ENCODE data around the gene SAYSD1. TPM values are rescaled to one million over a fixed set of nuclear protein-coding genes. Genes with fewer than 3 reads are reported as not detected.
A peak's percentile ranks its signal among the peaks of the same experiment; 100 is the strongest.

SAYSD1 gene
- total and polyA plus RNA-seq, 11 donors = 6.5 to 14.6 (median 9.6) TPM

- peaks cover 0 to 11% (median 0%) of the 10 kb centered on the region in 9 donors for H3K27me3 ChIP-seq
- H3K4me3 ChIP-seq = no peak overlapping the region
- ATAC-seq (no peak), DNase-seq (no peak)
- 65 to 73% (median 70%) methylated on average over 5 of the region's 5 CpGs for WGBS, 4 donors
- intact Hi-C loops (cut with DNase I) = loop anchor here in 6 of 10 donors (5.0 to 10.0 kb wide), 4 partner anchors 110 to 220 kb away; no protein-coding TSS in a partner anchor
- no peaks in the 10 kb centered on the region for H3K36me3 ChIP-seq
- peak overlapping the region in 1 of 12 donors; percentile 30 for H3K27ac ChIP-seq
- no peak for TF ChIP-seq POLR2A (IDR thresholded peaks at IDR 0.05)
- no peaks in the 10 kb centered on the region for H3K9me3 ChIP-seq
- H3K4me1 ChIP-seq = peaks cover 0 to 23% (median 10%) of the 10 kb centered on the region in 12 donors
Measured at GRCh38 chr6:39085129-39085797, 29.7 kb downstream of the SAYSD1 start.

- no peak overlapping the region for H3K4me3 ChIP-seq
- no peaks in the 10 kb centered on the region for H3K9me3 ChIP-seq
- no peaks in the 10 kb centered on the region for H3K36me3 ChIP-seq
- H3K27ac ChIP-seq = peak overlapping the region in 1 of 12 donors; percentile 44
- intact Hi-C loops (cut with DNase I) = loop anchor here in 2 of 10 donors (10.0 kb wide), 2 partner anchors 110 to 220 kb away; no protein-coding TSS in a partner anchor
- WGBS, 4 donors = 50 to 71% (median 57%) methylated on average over 5 to 7 of the region's 7 CpGs
- TF ChIP-seq CTCF (IDR thresholded peaks at IDR 0.05) = no peak
- no peak for TF ChIP-seq POLR2A (IDR thresholded peaks at IDR 0.05)
- peaks cover 0 to 11% (median 0%) of the 10 kb centered on the region in 9 donors for H3K27me3 ChIP-seq
- DNase-seq = peak in 2 of 5 donors; percentile 47 to 77
- H3K4me1 ChIP-seq = peaks cover 0 to 20% (median 10%) of the 10 kb centered on the region in 12 donors
- peak in 3 of 4 donors; percentile 38 to 85 (median 39) for ATAC-seq
Measured at GRCh38 chr6:39084506-39084905, 30.5 kb downstream of the SAYSD1 start.

- ATAC-seq = no peak
- Histone ChIP-seq H3K36me3 (no peaks in the 10 kb centered on the region), H3K27me3 (peaks cover 0 to 11% (median 0%) of the 10 kb centered on the region in 9 donors), H3K27ac (no peak overlapping the region), H3K4me1 (peaks cover 0 to 9% (median 0%) of the 10 kb centered on the region in 12 donors), H3K4me3 (no peak overlapping the region), H3K9me3 (no peaks in the 10 kb centered on the region)
- WGBS, 4 donors = 65 to 95% (median 74%) methylated on average over 2 of the region's 2 CpGs
- TF ChIP-seq POLR2A (IDR thresholded peaks at IDR 0.05) (no peak), CTCF (IDR thresholded peaks at IDR 0.05) (no peak)
- intact Hi-C loops (cut with DNase I) = loop anchor here in 2 of 10 donors (10.0 kb wide), 2 partner anchors 108 to 222 kb away; no protein-coding TSS in a partner anchor
- DNase-seq = no peak
Measured at GRCh38 chr6:39083231-39083634, 31.8 kb downstream of the SAYSD1 start.

- no peaks in the 10 kb centered on the region for H3K9me3 ChIP-seq
- 72 to 81% (median 79%) methylated on average over 8 of the region's 8 CpGs for WGBS, 4 donors
- intact Hi-C loops (cut with DNase I) = loop anchor here in 2 of 10 donors (10.0 kb wide), 2 partner anchors 108 to 222 kb away; no protein-coding TSS in a partner anchor
- no peaks in the 10 kb centered on the region for H3K36me3 ChIP-seq
- H3K4me1 ChIP-seq = peaks cover 0 to 7% (median 0%) of the 10 kb centered on the region in 12 donors
- TF ChIP-seq POLR2A (IDR thresholded peaks at IDR 0.05) (no peak), CTCF (IDR thresholded peaks at IDR 0.05) (no peak)
- H3K4me3 ChIP-seq = no peak overlapping the region
- DNase-seq (no peak), ATAC-seq (no peak)
- H3K27me3 ChIP-seq = peaks cover 0 to 11% (median 0%) of the 10 kb centered on the region in 9 donors
- H3K27ac ChIP-seq = no peak overlapping the region
Measured at GRCh38 chr6:39082310-39082709, 32.7 kb downstream of the SAYSD1 start.
